GM19193 (cell line): Measurements from ENCODE around the gene TM7SF3.

Experiments used
- POLR2A ChIP-seq: IDR thresholded peaks from 4 replicates; pipeline ENCODE4 v1.6.1; 2011; ENCODE audit not compliant: insufficient read depth, insufficient read length; ENCODE audit errors: extremely low read depth

TM7SF3 gene

DNA sequence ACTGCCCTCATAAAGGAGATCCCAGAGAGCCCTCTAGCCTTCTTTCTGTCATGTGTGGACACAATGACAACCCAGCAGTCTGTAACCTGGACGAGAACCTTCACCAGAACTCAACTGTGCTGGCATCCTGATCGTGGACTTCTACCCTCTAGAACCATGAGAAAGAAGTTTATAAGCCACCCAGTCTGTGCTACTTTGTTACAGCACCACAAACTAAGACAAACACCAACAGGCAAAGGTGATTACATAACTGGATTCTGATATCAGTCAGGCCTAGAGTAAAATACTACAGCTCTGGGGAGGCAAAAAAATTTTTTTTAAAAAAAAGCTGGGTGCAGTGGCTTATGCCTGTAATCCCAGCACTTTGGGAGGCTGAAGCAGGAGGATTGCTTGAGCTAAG is 18.5 kb downstream of the TM7SF3 start:
- no peak for TF ChIP-seq POLR2A

DNA sequence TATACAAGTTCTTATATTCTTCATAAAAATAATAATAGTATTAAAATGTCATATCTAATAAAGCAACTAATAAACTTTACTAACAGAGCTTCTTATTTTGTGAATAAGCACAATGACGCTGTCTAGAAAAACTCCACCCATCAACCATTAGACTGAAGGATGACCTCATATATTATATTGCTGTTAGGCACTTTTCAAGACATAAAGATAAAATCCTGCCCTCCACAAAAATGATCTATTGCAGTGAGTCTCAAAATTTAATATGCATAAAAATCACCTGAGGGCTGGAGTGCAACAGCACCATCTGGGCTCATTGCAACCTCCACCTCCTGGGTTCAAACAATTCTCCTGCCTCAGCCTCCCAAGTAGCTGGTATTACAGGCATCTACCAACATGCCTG is 20.1 kb downstream of the TM7SF3 start:
- no peak for TF ChIP-seq POLR2A

GRCh38 chr12:26991826-26992225 is 22.4 kb downstream of the TM7SF3 start:
- no peak for TF ChIP-seq POLR2A

- TF ChIP-seq POLR2A = no peak
Measured at GRCh38 chr12:26989873-26990272, 24.3 kb downstream of the TM7SF3 start.

DNA sequence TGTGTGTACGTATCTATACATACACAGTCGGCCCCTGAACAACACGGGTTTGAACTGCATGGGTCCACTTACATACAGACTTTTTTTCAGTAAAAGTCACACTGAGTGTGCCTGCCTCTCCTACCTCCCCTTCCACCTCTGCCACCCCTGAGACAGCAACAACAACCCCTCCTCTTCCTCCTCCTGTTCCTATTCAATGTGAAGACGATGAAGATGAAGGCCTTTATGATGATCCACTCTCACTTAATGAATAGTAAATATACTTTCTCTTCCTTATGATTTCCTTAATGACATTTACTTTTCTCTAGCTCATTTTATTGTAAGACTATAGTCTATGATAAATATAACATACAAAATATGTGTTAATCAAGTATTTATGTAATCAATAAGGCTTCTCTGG is 25.5 kb downstream of the TM7SF3 start:
- no peak for TF ChIP-seq POLR2A

DNA sequence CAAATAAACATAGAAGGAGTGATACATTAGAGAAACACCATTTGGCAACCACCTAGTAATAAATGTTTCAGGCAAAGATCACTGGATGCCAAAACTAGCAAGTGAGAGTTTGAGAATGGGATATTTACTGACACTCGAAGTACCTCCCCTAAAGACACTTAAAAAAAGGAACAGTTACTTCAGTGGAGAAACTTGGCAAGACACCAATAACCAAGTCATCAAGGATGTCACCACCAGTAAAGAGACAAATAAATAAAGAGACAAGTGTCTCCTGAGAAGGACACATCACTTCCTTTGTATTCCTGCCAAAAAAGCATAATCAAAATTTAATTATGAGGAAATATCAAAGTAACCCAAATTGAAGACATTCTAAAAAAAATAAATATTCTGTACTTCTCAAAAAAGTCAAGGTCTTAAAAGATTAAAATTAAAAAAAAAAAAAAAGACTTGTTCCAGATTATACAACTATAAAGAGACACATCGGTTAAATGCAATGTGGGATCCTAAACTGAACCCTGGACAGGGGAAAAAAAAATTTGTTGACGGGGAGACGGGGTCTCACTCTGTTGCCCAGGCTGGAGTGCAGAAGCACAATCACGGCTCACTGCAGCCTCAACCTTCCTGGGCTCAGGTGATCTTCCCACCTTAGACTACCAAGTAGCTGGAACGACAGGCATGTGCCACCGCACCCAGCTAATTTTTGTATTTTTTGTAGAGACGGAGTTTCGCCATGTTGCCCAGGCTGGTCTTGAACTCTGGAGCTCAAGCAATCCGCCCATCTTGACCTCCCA is 26.4 kb downstream of the TM7SF3 start:
- no peak for TF ChIP-seq POLR2A

DNA sequence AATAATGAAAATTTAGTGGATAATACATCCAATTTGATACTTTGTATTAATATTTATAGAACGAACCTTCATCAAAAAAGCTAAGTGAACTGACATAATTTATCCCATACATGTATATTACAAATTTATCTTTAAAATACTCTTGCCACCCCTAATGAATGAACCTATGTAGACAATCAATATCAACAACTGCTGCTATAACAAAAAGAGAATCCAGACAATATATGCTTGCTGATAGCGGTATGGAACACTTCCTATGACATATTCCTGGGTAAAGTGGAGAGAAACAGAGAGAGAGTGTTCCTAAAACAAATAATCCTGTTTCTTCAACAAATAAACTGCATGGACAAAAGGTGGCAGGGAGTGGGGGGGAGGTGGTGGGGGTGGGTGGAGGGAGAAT is 31.3 kb downstream of the TM7SF3 start:
- TF ChIP-seq POLR2A = no peak

DNA sequence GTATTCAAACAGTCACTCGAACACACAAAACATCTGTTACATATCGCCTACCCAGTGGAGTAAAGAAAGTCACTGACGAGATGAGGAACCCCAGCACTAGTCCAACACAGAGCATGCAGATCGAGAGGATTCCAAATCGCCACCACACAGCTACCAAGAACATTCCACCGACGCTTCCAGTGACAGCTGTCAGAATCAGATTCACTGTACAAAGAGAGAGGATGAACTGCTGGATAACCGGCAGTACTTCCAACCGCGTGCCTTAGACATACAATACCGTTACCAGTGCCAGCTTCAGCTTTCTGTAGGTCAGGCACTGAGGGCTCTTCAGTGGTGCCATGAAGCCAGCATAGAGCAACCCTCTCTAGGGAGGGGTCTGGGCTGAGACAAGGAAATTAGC is 34.5 kb downstream of the TM7SF3 start:
- no peak for TF ChIP-seq POLR2A

DNA sequence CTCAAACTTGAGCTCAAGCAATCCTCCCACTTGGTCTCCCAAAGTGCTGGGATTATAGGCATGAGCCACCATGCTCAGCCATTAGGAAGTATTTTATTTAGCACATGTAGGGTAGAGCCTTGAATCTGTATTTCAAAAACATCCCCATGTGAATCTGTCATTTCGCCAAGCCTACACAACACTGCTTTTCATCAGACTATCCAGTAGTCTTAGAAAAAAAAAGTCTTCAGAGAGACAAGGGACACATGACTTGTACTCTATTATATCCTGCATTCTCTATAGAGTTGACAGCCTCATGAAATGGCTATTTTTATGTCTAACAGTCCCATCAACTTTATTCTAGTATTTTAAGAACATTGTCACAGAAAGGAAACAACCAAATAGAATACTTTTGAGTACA is 35.4 kb downstream of the TM7SF3 start:
- no peak for TF ChIP-seq POLR2A

GRCh38 chr12:26976687-26977086 is 37.5 kb downstream of the TM7SF3 start:
- TF ChIP-seq POLR2A = no peak

DNA sequence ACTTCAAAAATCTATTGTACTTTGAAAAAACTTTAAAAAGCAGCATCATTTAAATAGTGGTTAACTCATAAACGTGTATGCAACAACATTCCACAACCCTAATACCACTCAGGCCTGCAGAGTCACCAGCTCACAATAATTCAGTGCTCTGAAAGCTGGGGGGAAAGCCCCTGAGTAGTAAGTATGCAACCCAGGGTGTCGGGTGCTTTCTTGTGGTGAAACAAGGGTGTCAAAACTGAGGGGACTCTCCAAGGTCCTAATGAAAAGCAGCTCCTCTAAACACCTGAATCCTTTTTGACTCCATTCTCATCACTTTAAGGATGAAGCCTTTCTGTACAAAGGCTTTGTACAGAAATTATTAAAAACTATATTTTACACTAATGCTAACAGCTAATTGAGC is 42.2 kb downstream of the TM7SF3 start:
- no peak for TF ChIP-seq POLR2A

- no peak for TF ChIP-seq POLR2A
Measured at GRCh38 chr12:26970136-26970535, 44.0 kb downstream of the TM7SF3 start.

- TF ChIP-seq POLR2A = no peak
Measured at GRCh38 chr12:26966842-26967241, 47.3 kb downstream of the TM7SF3 start.

DNA sequence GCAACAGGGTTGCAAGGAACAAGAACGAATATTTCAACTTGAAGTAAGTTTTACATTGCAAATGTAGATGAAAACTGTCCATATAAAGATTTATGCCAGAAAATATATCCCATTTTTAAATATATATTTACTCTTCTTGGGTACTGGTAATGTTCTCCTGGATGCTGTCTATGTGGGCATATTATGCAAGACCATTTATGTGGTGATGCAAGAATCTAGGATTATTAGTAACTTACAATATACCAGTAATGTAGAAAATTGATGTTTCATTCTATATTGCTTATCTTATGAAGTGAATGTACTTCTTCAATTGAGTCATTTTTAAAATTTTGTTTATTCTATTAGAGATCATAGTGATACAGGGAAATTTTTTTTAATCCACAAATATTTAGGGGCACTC is 50.8 kb downstream of the TM7SF3 start:
- TF ChIP-seq POLR2A = no peak

- TF ChIP-seq POLR2A = no peak
Measured at GRCh38 chr12:26961803-26962202, 52.4 kb downstream of the TM7SF3 start.

DNA sequence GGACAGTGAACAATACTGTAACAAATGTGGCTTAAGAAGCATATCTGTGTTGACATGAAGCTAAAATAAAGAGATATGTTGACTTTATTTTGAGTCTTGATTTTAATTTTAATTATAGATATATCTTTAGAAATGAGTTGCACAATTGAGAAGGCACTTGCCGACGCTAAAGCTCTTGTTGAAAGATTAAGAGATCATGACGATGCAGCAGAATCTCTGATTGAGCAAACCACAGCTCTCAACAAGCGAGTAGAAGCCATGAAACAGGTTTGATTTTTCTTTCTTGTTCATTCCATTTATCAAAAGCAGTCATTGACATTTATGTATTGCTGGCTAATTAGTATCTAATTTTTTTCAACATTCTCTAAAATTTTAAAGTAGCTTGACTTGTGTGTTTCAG is 60.2 kb downstream of the TM7SF3 start:
- TF ChIP-seq POLR2A = no peak

GRCh38 chr12:26953447-26953846 is 60.7 kb downstream of the TM7SF3 start:
- TF ChIP-seq POLR2A = no peak
